ENCODE results near the gene DACH1. TPM values are rescaled to one million over a fixed set of nuclear protein-coding genes. Genes with fewer than 3 reads are reported as not detected.

The DACH1 gene
- total RNA-seq, 4 donors from 2014 or later: 1.0 to 6.3 (median 2.4) TPM

DNA sequence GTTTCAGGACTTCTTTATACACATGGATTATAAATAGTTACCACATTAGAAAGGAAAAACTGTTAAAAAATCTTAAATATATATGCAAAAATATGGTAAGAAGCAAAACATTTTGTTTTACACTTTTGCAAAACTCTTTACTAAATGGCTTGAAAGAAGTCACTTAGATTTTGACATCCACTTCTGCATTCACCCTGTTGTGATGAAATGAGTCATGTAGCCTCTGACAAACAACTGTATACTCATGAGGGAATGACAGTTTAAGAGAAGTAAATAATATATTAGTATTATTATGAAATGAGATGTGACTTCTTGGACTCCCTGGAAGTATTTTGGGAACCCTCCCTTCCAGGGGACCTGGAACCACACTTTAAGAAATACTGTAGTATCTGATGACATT, 275.6 kb downstream of the DACH1 start:
- TF ChIP-seq, protein P1, sequence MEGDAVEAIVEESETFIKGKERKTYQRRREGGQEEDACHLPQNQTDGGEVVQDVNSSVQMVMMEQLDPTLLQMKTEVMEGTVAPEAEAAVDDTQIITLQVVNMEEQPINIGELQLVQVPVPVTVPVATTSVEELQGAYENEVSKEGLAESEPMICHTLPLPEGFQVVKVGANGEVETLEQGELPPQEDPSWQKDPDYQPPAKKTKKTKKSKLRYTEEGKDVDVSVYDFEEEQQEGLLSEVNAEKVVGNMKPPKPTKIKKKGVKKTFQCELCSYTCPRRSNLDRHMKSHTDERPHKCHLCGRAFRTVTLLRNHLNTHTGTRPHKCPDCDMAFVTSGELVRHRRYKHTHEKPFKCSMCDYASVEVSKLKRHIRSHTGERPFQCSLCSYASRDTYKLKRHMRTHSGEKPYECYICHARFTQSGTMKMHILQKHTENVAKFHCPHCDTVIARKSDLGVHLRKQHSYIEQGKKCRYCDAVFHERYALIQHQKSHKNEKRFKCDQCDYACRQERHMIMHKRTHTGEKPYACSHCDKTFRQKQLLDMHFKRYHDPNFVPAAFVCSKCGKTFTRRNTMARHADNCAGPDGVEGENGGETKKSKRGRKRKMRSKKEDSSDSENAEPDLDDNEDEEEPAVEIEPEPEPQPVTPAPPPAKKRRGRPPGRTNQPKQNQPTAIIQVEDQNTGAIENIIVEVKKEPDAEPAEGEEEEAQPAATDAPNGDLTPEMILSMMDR (IDR thresholded peaks at IDR 0.05): no peak
- no peak for TF ChIP-seq POLR2AphosphoS5 (IDR thresholded peaks at IDR 0.05)
- TF ChIP-seq POLR2A (IDR thresholded peaks at IDR 0.05): no peak
- no peak for TF ChIP-seq EP300 (IDR thresholded peaks at IDR 0.05)
- Histone ChIP-seq H3K4me1 (no peaks in the 10 kb centered on the region), H3K4me3 (no peak overlapping the region), H3K27ac (no peak overlapping the region), H3K36me3 (no peaks in the 10 kb centered on the region), H3K9me3 (no peaks in the 10 kb centered on the region), H3K27me3 (no peaks in the 10 kb centered on the region)
- DNase-seq (ENCODE audit: low spot score in 2 of 2): no peak

DNA sequence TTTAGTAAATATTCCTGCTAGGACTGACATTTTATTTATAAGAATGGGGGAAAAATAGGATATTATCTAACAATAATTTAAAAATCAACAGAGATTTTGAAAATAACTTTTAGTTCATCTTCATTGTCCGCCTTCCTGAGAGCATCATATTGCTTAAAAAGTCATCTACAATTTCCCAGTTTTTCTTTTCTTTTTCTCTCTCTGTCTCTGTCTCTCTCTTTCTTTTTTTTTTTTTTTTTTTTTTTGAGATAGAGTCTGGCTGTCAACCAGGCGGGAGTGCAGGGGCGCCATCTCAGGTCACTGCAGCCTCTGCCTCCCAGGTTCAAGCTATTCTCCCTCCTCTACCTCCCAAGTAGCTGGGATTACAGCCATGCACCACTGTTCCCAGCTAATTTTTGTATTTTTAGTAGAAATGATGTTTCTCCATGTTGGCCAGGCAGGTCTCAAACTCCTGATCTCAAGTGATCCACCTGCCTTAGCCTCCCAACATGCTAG, 276.3 kb downstream of the DACH1 start:
- 92% methylated on average over 3 of the region's 3 CpGs for WGBS
- Histone ChIP-seq H3K27ac (no peak overlapping the region), H3K36me3 (no peaks in the 10 kb centered on the region), H3K27me3 (no peaks in the 10 kb centered on the region), H3K4me3 (no peak overlapping the region), H3K4me1 (no peaks in the 10 kb centered on the region), H3K9me3 (no peaks in the 10 kb centered on the region)
- DNase-seq (ENCODE audit: low spot score in 2 of 2): no peak
- TF ChIP-seq, protein P1 (IDR thresholded peaks at IDR 0.05): no peak
- no peak for TF ChIP-seq EP300 (IDR thresholded peaks at IDR 0.05)
- no peak for TF ChIP-seq POLR2A (IDR thresholded peaks at IDR 0.05)
- no peak for TF ChIP-seq POLR2AphosphoS5 (IDR thresholded peaks at IDR 0.05)

DNA sequence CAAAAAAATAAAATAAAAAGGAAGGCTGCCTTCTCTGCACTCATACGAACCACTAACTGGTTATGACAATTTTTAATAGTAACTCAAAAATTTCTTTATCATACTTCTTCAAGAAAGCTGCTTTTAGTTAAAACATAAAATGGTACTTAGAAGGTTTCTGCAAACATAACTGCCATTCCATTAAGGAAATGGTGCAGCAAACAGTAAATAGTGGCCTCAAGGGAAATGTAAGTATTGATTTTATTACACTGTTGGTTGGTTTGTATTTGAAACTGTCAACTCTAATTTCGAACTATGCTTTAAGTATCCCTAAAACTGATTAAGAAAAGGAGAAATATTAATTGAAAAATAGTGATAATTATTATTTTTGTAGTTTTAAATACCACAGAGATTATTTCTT, 278.0 kb downstream of the DACH1 start:
- no peaks in the 10 kb centered on the region for H3K27me3 ChIP-seq
- no peak overlapping the region for H3K4me3 ChIP-seq
- no peaks in the 10 kb centered on the region for H3K4me1 ChIP-seq
- no peaks in the 10 kb centered on the region for H3K36me3 ChIP-seq
- no peak for DNase-seq (ENCODE audit: low spot score in 2 of 2)
- WGBS: 74% methylated on average over 2 of the region's 2 CpGs
- H3K9me3 ChIP-seq: no peaks in the 10 kb centered on the region
- no peak overlapping the region for H3K27ac ChIP-seq
- TF ChIP-seq, protein P1 (IDR thresholded peaks at IDR 0.05): no peak
- no peak for TF ChIP-seq EP300 (IDR thresholded peaks at IDR 0.05)
- no peak for TF ChIP-seq POLR2A (IDR thresholded peaks at IDR 0.05)
- TF ChIP-seq POLR2AphosphoS5 (IDR thresholded peaks at IDR 0.05): no peak

DNA sequence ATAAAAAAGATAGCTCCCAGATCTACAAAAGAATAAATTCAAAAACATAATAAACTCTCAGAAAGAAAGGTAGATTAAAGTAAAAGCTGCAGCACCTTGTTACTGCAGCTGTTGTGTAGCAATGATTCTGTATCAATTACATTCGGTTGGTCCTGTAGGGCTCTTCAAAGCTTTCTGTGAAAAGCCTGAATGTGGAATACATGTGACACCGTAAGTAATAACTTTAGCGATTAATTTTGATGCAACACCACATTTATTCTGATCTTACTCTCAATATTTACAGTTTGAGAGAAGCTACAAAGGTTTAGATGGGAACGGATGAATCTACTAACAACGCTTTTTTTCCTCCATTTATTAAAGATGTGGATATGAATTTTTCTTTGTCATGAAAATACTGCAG, 279.2 kb downstream of the DACH1 start:
- Histone ChIP-seq H3K36me3 (no peaks in the 10 kb centered on the region), H3K4me3 (no peak overlapping the region), H3K9me3 (no peaks in the 10 kb centered on the region), H3K27me3 (no peaks in the 10 kb centered on the region), H3K27ac (no peak overlapping the region), H3K4me1 (no peaks in the 10 kb centered on the region)
- TF ChIP-seq EP300 (IDR thresholded peaks at IDR 0.05): no peak
- TF ChIP-seq POLR2AphosphoS5 (IDR thresholded peaks at IDR 0.05): no peak
- TF ChIP-seq POLR2A (IDR thresholded peaks at IDR 0.05): no peak
- TF ChIP-seq, protein P1 (IDR thresholded peaks at IDR 0.05): no peak
- no peak for DNase-seq (ENCODE audit: low spot score in 2 of 2)
- 82% methylated on average over 5 of the region's 5 CpGs for WGBS

DNA sequence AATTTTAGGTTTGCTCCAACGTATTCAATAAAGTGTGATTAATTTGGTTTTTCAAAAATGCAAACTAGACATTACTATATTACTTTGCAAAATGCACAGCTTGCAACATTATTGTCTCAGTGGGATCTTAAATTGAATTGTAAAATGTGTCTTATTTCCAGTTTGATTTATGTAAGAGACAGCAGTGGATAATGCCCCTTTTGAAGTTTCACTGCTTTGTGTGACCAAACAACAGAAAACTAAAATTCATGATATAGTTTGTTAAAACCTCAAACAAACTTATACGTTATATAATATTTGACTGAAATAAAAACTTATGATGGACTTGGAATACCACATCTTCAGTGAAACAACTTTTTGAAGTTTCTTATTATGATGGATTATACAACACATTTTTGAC, 279.8 kb downstream of the DACH1 start:
- H3K27me3 ChIP-seq: no peaks in the 10 kb centered on the region
- TF ChIP-seq, protein P1 (IDR thresholded peaks at IDR 0.05): no peak
- TF ChIP-seq POLR2A (IDR thresholded peaks at IDR 0.05) (no peak), EP300 (IDR thresholded peaks at IDR 0.05) (no peak), POLR2AphosphoS5 (IDR thresholded peaks at IDR 0.05) (no peak)
- H3K9me3 ChIP-seq: no peaks in the 10 kb centered on the region
- H3K4me1 ChIP-seq: no peaks in the 10 kb centered on the region
- H3K27ac ChIP-seq: no peak overlapping the region
- H3K4me3 ChIP-seq: no peak overlapping the region
- WGBS: 75% methylated on average over 2 of the region's 2 CpGs
- H3K36me3 ChIP-seq: no peaks in the 10 kb centered on the region
- DNase-seq (ENCODE audit: low spot score in 2 of 2): no peak

Measured in suprapubic skin (tissue), 4 donors.